A549 (cell line): ENCODE results near the gene PITPNM3. TPM values are rescaled to one million over a fixed set of nuclear protein-coding genes. Genes with fewer than 3 reads are reported as not detected.

Experiments
- ATAC-seq, 2 experiments: fragments of 200-7000 bp in 1 of 2; fragments of >200 bp in 1 of 2; cut with Nextera tagmentation in 1 of 2; cut with Tn5 transposase in 1 of 2; 3 replicates each; pipeline versions ENCODE4 v1.8.0 to v1.9.1; 2018 to 2020; ENCODE audit warnings: mild to moderate bottlenecking in 1 of 2, moderate library complexity in 1 of 2
- CTCF ChIA-PET: fragments of 300-600 bp; sonication (Branson Sonifier 250); formaldehyde crosslinking; extraction: SDS; loops from one replicate; lab custom pipeline; 2021; ENCODE audit warnings: antibody characterized with exemption, inconsistent platforms; lab: Yijun Ruan, JAX
- POLR2A ChIA-PET: fragments of 350-600 bp; formaldehyde crosslinking; extraction: SDS; loops from one replicate; lab custom pipeline; 2021; ENCODE audit warnings: antibody characterized with exemption, inconsistent platforms; lab: Yijun Ruan, JAX
- DNase-seq, 2 experiments: peaks; one replicate each; pipeline versions ENCODE4 v3.0.0 to v3.0.0-alpha.2; 2011 to 2016; ENCODE audit warnings: low read depth in 1 of 2, low spot score in 1 of 2
- FAIRE-seq: peaks from 2 replicates; lab custom pipeline; 2011; peaks lifted over from hg19 to GRCh38; lab: Jason Lieb, UNC
- H3K27ac ChIP-seq, 2 experiments: fragments of >200 bp; sonication (Bioruptor Twin); formaldehyde crosslinking; 3 replicates each; pipeline ENCODE4 v1.5.1; 2016 to 2017
- H3K4me1 ChIP-seq: fragments of >200 bp; sonication (Bioruptor Twin); formaldehyde crosslinking; 3 replicates; pipeline ENCODE4 v1.6.1; 2016
- H3K4me2 ChIP-seq: fragments of >200 bp; sonication (Bioruptor Twin); formaldehyde crosslinking; 3 replicates; pipeline ENCODE4 v1.6.1; 2016
- H3K4me3 ChIP-seq: fragments of >200 bp; sonication (Bioruptor Twin); formaldehyde crosslinking; 3 replicates; pipeline ENCODE4 v1.5.1; 2016
- H3K9me3 ChIP-seq: fragments of >200 bp; sonication (Bioruptor Twin); formaldehyde crosslinking; 3 replicates; pipeline ENCODE4 v1.6.1; 2016
- BHLHE40 ChIP-seq: IDR thresholded peaks from 2 replicates; pipeline ENCODE4 v1.6.1; 2012; ENCODE audit warnings: low read depth, low read length, inconsistent platforms
- CBX2 ChIP-seq: fragments of 200-600 bp; sonication (generic); IDR thresholded peaks from 2 replicates; pipeline ENCODE4 v1.6.1; 2016; ENCODE audit warnings: low read depth, mild to moderate bottlenecking, borderline replicate concordance
- CBX8 ChIP-seq: fragments of 200-600 bp; sonication (generic); IDR thresholded peaks from 2 replicates; pipeline ENCODE4 v1.6.1; 2016
- CEBPB ChIP-seq, 2 experiments: fragments of >200 bp in 1 of 2; sonication (Bioruptor Twin) in 1 of 2; formaldehyde crosslinking in 1 of 2; IDR thresholded peaks; 2 replicates each; pipeline ENCODE4 v1.6.1; 2012 to 2016
- CHD2 ChIP-seq: fragments of 150-350 bp; IDR thresholded peaks from 2 replicates; pipeline ENCODE4 v1.6.1; 2014; ENCODE audit warnings: low read length; ENCODE audit not compliant: partially characterized antibody
- ESRRA ChIP-seq: fragments of 150-350 bp; IDR thresholded peaks from 2 replicates; pipeline ENCODE4 v1.6.1; 2014; ENCODE audit warnings: mild to moderate bottlenecking, low read length, borderline replicate concordance
- FOSB ChIP-seq: fragments of 250-450 bp; sonication (Bioruptor Pico); IDR thresholded peaks from 2 replicates; pipeline ENCODE4 v1.5.0; 2020; ENCODE audit warnings: mild to moderate bottlenecking, moderate library complexity
- FOXS1 ChIP-seq: fragments of 250-450 bp; sonication (Bioruptor Pico); IDR thresholded peaks from 2 replicates; pipeline ENCODE4 v1.5.0; 2020; ENCODE audit warnings: mild to moderate bottlenecking, moderate library complexity
- HEYL ChIP-seq: fragments of 250-450 bp; sonication (Bioruptor Pico); IDR thresholded peaks from 2 replicates; pipeline ENCODE4 v1.8.0; 2021; ENCODE audit warnings: mild to moderate bottlenecking, moderate library complexity
- HOXA7 ChIP-seq: fragments of 250-450 bp; sonication (Bioruptor Pico); IDR thresholded peaks from 2 replicates; pipeline ENCODE4 v1.5.0; 2020; ENCODE audit warnings: mild to moderate bottlenecking, moderate library complexity
- HOXB13 ChIP-seq: fragments of 250-450 bp; sonication (Bioruptor Pico); IDR thresholded peaks from 2 replicates; pipeline ENCODE4 v1.5.0; 2020; ENCODE audit warnings: low read depth, mild to moderate bottlenecking, moderate library complexity
- JUN ChIP-seq, 2 experiments: fragments of >200 bp; sonication (Bioruptor Twin); formaldehyde crosslinking; IDR thresholded peaks; 2 replicates in 1 of 2; 3 replicates in 1 of 2; pipeline ENCODE4 v1.6.1; 2016 to 2017
- KDM5A ChIP-seq: fragments of 200-600 bp; sonication (generic); IDR thresholded peaks from 2 replicates; pipeline ENCODE4 v1.6.1; 2016; ENCODE audit warnings: antibody characterized with exemption, mild to moderate bottlenecking
- MAFK ChIP-seq: fragments of 450-650 bp; IDR thresholded peaks from 2 replicates; pipeline ENCODE4 v1.6.1; 2014; ENCODE audit not compliant: partially characterized antibody
- NFE2L2 ChIP-seq: fragments of 150-350 bp; conservative IDR thresholded peaks from 2 replicates; pipeline ENCODE4 v1.6.1; 2014; ENCODE audit warnings: low read length
- NR3C1 ChIP-seq: fragments of >200 bp; sonication (Bioruptor Twin); formaldehyde crosslinking; IDR thresholded peaks from 3 replicates; pipeline ENCODE4 v1.6.1; 2017
- POLR2A ChIP-seq: IDR thresholded peaks from 2 replicates; pipeline ENCODE4 v1.6.1; 2012; ENCODE audit warnings: mild to moderate bottlenecking, low read length
- POLR2AphosphoS2 ChIP-seq: conservative IDR thresholded peaks from 2 replicates; pipeline ENCODE4 v1.6.1; 2012; ENCODE audit warnings: low read length, improper control_type of control experiment, inconsistent platforms
- RAD21 ChIP-seq, 2 experiments: fragments of >200 bp in 1 of 2; sonication (Bioruptor Twin) in 1 of 2; formaldehyde crosslinking in 1 of 2; IDR thresholded peaks in 1 of 2; conservative IDR thresholded peaks in 1 of 2; 2 replicates in 1 of 2; 3 replicates in 1 of 2; pipeline ENCODE4 v1.6.1; 2012 to 2018; ENCODE audit warnings: inconsistent platforms in 1 of 2
- RARB ChIP-seq: fragments of 250-450 bp; sonication (Bioruptor Pico); IDR thresholded peaks from 2 replicates; pipeline ENCODE4 v1.8.0; 2021; ENCODE audit warnings: mild to moderate bottlenecking, moderate library complexity
- RCOR1 ChIP-seq: fragments of 150-350 bp; IDR thresholded peaks from 2 replicates; pipeline ENCODE4 v1.6.1; 2014; ENCODE audit warnings: antibody characterized with exemption, low read length, low read depth
- SMC3 ChIP-seq: fragments of >200 bp; sonication (Bioruptor Twin); formaldehyde crosslinking; IDR thresholded peaks from 3 replicates; pipeline ENCODE4 v1.6.1; 2018; ENCODE audit warnings: inconsistent platforms
- SREBF2 ChIP-seq: fragments of 450-650 bp; IDR thresholded peaks from 2 replicates; pipeline ENCODE4 v1.6.1; 2014; ENCODE audit warnings: mild to moderate bottlenecking, moderate library complexity
- ZC3H11A ChIP-seq: fragments of 450-650 bp; IDR thresholded peaks from 2 replicates; pipeline ENCODE4 v1.6.1; 2014; ENCODE audit warnings: antibody characterized with exemption, mild to moderate bottlenecking
- WGBS: methylation state at CpG from one replicate; pipeline ENCODE4 v1.1.6; 2017; ENCODE audit errors: missing lambda C conversion rate; 5-methylcytosine and 5-hydroxymethylcytosine counted together
- polyA plus RNA-seq, 4 experiments: library from polyadenylated mRNA; depleted of rRNA in 3 of 4; stranded (reverse); fragments of >200 nt; fragmentation: RNase III in 1 of 4; extraction: RNeasy Plus Mini Kit Qiagen cat#74134 plus additional on column Dnase treatment in 1 of 4; gene quantifications; 2 replicates in 3 of 4; 3 replicates in 1 of 4; pipeline ENCODE4 v1.2.3, GENCODE V29; 2011 to 2017
- TF ChIP-seq, protein P1 (sequence below): fragments of 450-650 bp; IDR thresholded peaks from 2 replicates; pipeline ENCODE4 v1.6.1; 2014; ENCODE audit warnings: antibody characterized with exemption
- TF ChIP-seq, protein P2 (sequence below): IDR thresholded peaks from 2 replicates; pipeline ENCODE4 v1.6.1; 2012; ENCODE audit warnings: low read depth, borderline replicate concordance
- TF ChIP-seq, protein P3 (sequence below): fragments of >200 bp; sonication (Bioruptor Twin); formaldehyde crosslinking; IDR thresholded peaks from 3 replicates; pipeline ENCODE4 v1.5.1; 2016

Gene PITPNM3
- polyA plus RNA-seq, 2 of the 4 experiments (the other 2 are of a cell fraction) = 0.80 to 2.2 TPM

DNA sequence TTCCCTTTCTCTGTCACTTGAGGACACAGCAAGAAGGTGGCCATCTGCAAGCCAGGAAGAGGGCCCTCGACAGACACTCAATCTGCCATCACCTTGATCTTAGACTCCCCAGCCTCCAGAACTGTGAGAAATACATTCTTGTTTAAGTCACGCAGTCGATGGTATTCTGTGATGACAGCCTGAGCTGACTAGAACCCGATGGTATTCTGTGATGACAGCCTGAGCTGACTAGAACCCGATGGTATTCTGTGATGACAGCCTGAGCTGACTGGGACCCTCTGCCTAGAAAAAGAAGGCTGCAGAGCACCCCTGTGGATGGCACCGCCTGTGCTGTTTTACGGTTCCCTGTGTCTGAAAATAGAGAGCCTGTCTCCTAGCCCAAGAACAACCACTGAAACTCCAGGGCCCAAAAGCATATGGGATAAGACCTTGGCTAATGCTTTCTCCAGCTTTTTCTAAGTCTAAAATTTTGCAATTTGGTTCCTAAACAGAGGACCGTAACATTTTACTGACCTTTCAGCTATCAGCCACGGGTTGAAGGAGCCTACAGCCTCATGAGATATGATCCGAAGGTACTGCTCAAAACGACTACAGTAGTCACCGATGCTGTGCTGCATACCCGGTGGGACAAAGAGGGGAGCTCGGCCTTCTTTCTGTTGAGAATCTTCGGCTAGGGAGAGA is 33.1 kb upstream of the PITPNM3 start:
- ATAC-seq = no peak
- Histone ChIP-seq H3K4me3 (no peak overlapping the region), H3K9me3 (peaks cover 11% of the 10 kb centered on the region), H3K4me1 (peaks cover 29% of the 10 kb centered on the region), H3K4me2 (no peak overlapping the region), H3K27ac (peak overlapping the region; percentile 90 to 98; a peak in 4 of 6 replicates)
- 96% methylated on average over 15 of the region's 15 CpGs for WGBS
- peak; percentile 13 for FAIRE-seq
- DNase-seq = no peak
- POLR2A ChIA-PET = no interaction called here
- CTCF ChIA-PET = interaction anchor here (0.8 to 8.6 kb wide), 7 partner anchors 11 to 154 kb away, joined by 3 to 68 read pairs (median 4); partner anchors contain the start of gene AIPL1
- 0 out of 4 replicates have a peak, but pooled peaks of 1 of the 2 experiments have one; percentile 3 for TF ChIP-seq CEBPB (IDR thresholded peaks at IDR 0.05)
- TF ChIP-seq RARB (CRISPR knock-in tag) = no peak

DNA sequence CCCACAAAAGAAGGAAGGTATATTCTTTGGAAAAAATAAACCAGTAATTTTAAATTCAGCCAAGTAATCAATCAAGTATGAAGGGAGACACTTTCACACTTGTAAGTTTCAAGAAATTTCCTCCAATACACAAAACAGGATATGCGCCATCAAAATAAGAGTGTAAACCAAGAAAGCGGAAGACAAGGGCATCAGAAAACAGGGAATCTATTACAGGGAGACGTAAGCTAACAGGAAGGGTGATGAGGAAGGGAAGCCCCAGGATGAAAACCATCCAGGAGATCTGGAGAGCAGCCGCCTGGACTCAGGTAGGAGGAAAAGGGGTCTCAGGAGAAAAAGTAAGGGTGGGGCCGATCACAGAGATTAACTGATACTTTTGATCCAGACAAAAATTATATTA is 31.8 kb upstream of the PITPNM3 start:
- no peak overlapping the region for H3K4me3 ChIP-seq
- peaks cover 28% of the 10 kb centered on the region for H3K4me1 ChIP-seq
- DNase-seq = no peak
- peaks cover 20% of the 10 kb centered on the region for H3K9me3 ChIP-seq
- H3K4me2 ChIP-seq = no peak overlapping the region
- CTCF ChIA-PET = interaction anchor here (1.0 to 8.6 kb wide), 5 partner anchors 11 to 153 kb away, joined by 3 to 68 read pairs (median 5); partner anchors contain the start of gene AIPL1
- no peak overlapping the region; a peak in 1 of 6 replicates for H3K27ac ChIP-seq
- 92% methylated on average over 5 of the region's 5 CpGs for WGBS
- TF ChIP-seq, protein P1, sequence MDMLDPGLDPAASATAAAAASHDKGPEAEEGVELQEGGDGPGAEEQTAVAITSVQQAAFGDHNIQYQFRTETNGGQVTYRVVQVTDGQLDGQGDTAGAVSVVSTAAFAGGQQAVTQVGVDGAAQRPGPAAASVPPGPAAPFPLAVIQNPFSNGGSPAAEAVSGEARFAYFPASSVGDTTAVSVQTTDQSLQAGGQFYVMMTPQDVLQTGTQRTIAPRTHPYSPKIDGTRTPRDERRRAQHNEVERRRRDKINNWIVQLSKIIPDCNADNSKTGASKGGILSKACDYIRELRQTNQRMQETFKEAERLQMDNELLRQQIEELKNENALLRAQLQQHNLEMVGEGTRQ = no peak
- TF ChIP-seq POLR2AphosphoS2 (no peak), HEYL (CRISPR knock-in tag) (no peak), CHD2 (no peak), CBX2 (no peak), MAFK (no peak), NR3C1 (no peak), NFE2L2 (no peak), FOSB (CRISPR knock-in tag) (no peak), SMC3 (no peak), RCOR1 (no peak), ESRRA (no peak), HOXA7 (CRISPR knock-in tag) (no peak)
- POLR2A ChIA-PET = no interaction called here
- no peak for FAIRE-seq
- ATAC-seq = no peak

DNA sequence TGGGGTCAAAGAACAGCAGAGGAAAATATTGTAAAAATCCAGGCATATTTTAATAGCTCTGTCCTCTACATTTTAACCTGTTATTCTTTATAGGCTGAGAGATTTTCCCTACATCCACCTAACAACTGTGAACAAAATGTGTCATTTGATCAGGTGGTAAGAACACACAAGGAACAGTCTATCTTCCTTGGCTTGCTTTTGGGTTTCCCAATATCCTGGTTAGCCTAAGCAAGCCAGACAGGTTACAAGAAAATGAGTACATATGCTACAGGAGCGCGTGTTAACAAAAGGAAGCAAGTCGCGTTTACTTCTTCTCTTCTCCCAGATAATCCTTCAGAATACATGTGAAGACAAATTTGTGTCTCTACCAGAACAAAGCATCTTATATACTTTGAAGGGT is 31.0 kb upstream of the PITPNM3 start:
- H3K27ac ChIP-seq = no peak overlapping the region; a peak in 1 of 6 replicates
- TF ChIP-seq HOXB13 (CRISPR knock-in tag) (no peak), POLR2A (no peak), SREBF2 (no peak), ZC3H11A (no peak), KDM5A (no peak), FOXS1 (CRISPR knock-in tag) (no peak), JUN (IDR thresholded peaks at IDR 0.05) (no peak), CEBPB (IDR thresholded peaks at IDR 0.05) (no peak), BHLHE40 (no peak), CBX8 (no peak), RAD21 (conservative IDR thresholded peaks at IDR 0.05 in 1 of 2, IDR thresholded peaks at IDR 0.05 in 1 of 2) (no peak)
- TF ChIP-seq, protein P2, sequence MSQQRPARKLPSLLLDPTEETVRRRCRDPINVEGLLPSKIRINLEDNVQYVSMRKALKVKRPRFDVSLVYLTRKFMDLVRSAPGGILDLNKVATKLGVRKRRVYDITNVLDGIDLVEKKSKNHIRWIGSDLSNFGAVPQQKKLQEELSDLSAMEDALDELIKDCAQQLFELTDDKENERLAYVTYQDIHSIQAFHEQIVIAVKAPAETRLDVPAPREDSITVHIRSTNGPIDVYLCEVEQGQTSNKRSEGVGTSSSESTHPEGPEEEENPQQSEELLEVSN = no peak
- TF ChIP-seq, protein P3, sequence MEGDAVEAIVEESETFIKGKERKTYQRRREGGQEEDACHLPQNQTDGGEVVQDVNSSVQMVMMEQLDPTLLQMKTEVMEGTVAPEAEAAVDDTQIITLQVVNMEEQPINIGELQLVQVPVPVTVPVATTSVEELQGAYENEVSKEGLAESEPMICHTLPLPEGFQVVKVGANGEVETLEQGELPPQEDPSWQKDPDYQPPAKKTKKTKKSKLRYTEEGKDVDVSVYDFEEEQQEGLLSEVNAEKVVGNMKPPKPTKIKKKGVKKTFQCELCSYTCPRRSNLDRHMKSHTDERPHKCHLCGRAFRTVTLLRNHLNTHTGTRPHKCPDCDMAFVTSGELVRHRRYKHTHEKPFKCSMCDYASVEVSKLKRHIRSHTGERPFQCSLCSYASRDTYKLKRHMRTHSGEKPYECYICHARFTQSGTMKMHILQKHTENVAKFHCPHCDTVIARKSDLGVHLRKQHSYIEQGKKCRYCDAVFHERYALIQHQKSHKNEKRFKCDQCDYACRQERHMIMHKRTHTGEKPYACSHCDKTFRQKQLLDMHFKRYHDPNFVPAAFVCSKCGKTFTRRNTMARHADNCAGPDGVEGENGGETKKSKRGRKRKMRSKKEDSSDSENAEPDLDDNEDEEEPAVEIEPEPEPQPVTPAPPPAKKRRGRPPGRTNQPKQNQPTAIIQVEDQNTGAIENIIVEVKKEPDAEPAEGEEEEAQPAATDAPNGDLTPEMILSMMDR = no peak
- TF ChIP-seq, all 56 proteins: peak for 0
- no peak for FAIRE-seq
- no peak for ATAC-seq
- DNase-seq = no peak
- Histone ChIP-seq H3K4me1 (peaks cover 20% of the 10 kb centered on the region), H3K4me3 (no peak overlapping the region), H3K9me3 (peaks cover 28% of the 10 kb centered on the region), H3K4me2 (no peak overlapping the region)
- CTCF ChIA-PET = interaction anchor here (1.0 to 8.6 kb wide), 4 partner anchors 10 to 114 kb away, joined by 3 to 68 read pairs (median 4); no protein-coding TSS in a partner anchor
- WGBS = 96% methylated on average over 4 of the region's 4 CpGs
- POLR2A ChIA-PET = no interaction called here
